Endothelial cell of umbilical vein (primary cell): Measurements from ENCODE around the gene SEMA3G. TPM values are rescaled to one million over a fixed set of nuclear protein-coding genes. Genes with fewer than 3 reads are reported as not detected.

Source experiments
- BruUV-seq: library from RNA; stranded (reverse); fragments of 400-500 nt; replicated peaks from 2 replicates; lab custom pipeline; 2021; lab: Mats Ljungman, UMichigan
- CTCF ChIA-PET: fragments of 300-600, 350-600 bp; sonication (Branson Sonifier 250); formaldehyde crosslinking; loops from one replicate; lab custom pipeline; 2021; ENCODE audit warnings: antibody characterized with exemption, inconsistent platforms; lab: Charles Lee
- POLR2A ChIA-PET: fragments of 300-600, 350-600 bp; sonication (Branson Sonifier 250); formaldehyde crosslinking; loops from one replicate; lab custom pipeline; 2021; ENCODE audit warnings: antibody characterized with exemption, inconsistent platforms; lab: Charles Lee
- DNase-seq: peaks from one replicate; pipeline ENCODE4 v3.0.0-alpha.2; 2011; ENCODE audit warnings: low read depth, low spot score
- FAIRE-seq: peaks from 2 replicates; lab custom pipeline; 2011; peaks lifted over from hg19 to GRCh38; lab: Jason Lieb, UNC
- H2AFZ ChIP-seq: 2 replicates; pipeline ENCODE4 v1.6.0; 2012; ENCODE audit warnings: low read depth, low read length, control low read depth, inconsistent platforms
- H3K27ac ChIP-seq: 2 replicates; pipeline ENCODE4 v1.5.1; 2011; ENCODE audit warnings: low read depth, mild to moderate bottlenecking, control low read depth, low read length, moderate library complexity; ENCODE audit not compliant: insufficient read depth
- H3K27me3 ChIP-seq, 2 experiments: 2 replicates each; pipeline versions ENCODE4 v1.6.0 to v1.6.1; 2011; ENCODE audit warnings: low read length in 2 of 2, mixed read lengths in 1 of 2; ENCODE audit not compliant: control insufficient read depth in 2 of 2, insufficient read depth in 2 of 2
- H3K36me3 ChIP-seq, 2 experiments: 2 replicates in 1 of 2; 3 replicates in 1 of 2; pipeline ENCODE4 v1.5.1; 2011; ENCODE audit warnings: low read length in 2 of 2, mild to moderate bottlenecking in 1 of 2, moderate library complexity in 1 of 2; ENCODE audit not compliant: control insufficient read depth in 2 of 2, insufficient read depth in 2 of 2; ENCODE audit errors: extremely low read depth in 1 of 2
- H3K4me1 ChIP-seq: 3 replicates; pipeline ENCODE4 v1.5.1; 2011; ENCODE audit warnings: mild to moderate bottlenecking, low read length; ENCODE audit not compliant: control insufficient read depth, insufficient read depth; ENCODE audit errors: extremely low read depth
- H3K4me2 ChIP-seq: 2 replicates; pipeline ENCODE4 v1.6.1; 2011; ENCODE audit warnings: low read length, control low read depth, mixed read lengths; ENCODE audit not compliant: insufficient read depth
- H3K4me3 ChIP-seq, 3 experiments: fragments of 200-600 bp in 1 of 3; sonication (generic), shearing (Covaris generic) in 1 of 3; replicated peaks in 1 of 3; 2 replicates each; pipeline ENCODE4 v1.5.1; 2011 to 2016; ENCODE audit warnings: control low read depth in 3 of 3, low read length in 3 of 3, mild to moderate bottlenecking in 2 of 3, inconsistent platforms in 1 of 3, low read depth in 1 of 3, moderate library complexity in 1 of 3; ENCODE audit not compliant: insufficient read depth in 1 of 3
- H3K79me2 ChIP-seq: 2 replicates; pipeline ENCODE4 v1.6.0; 2012; ENCODE audit warnings: low read length, inconsistent platforms; ENCODE audit not compliant: control insufficient read depth, insufficient read depth
- H3K9ac ChIP-seq: replicated peaks from 2 replicates; pipeline ENCODE3; 2011; ENCODE audit warnings: low read length, control low read depth; ENCODE audit not compliant: insufficient read depth; ENCODE audit errors: extremely low read depth
- H3K9me1 ChIP-seq: replicated peaks from 3 replicates; pipeline ENCODE4 v1.6.0; 2011; ENCODE audit warnings: mild to moderate bottlenecking, low read length; ENCODE audit not compliant: control insufficient read depth, insufficient read depth; ENCODE audit errors: extremely low read depth
- H3K9me3 ChIP-seq: replicated peaks from 2 replicates; pipeline ENCODE4 v1.5.1; 2012; ENCODE audit warnings: low read length, inconsistent platforms; ENCODE audit not compliant: control insufficient read depth, insufficient read depth
- H4K20me1 ChIP-seq: replicated peaks from 2 replicates; pipeline ENCODE3; 2011; ENCODE audit warnings: mild to moderate bottlenecking, low read length; ENCODE audit not compliant: control insufficient read depth, insufficient read depth; ENCODE audit errors: extremely low read depth
- EZH2 ChIP-seq: IDR thresholded peaks from 2 replicates; pipeline ENCODE4 v1.6.1; 2012; ENCODE audit warnings: borderline replicate concordance, low read depth, mild to moderate bottlenecking, moderate library complexity, low read length, inconsistent platforms; ENCODE audit not compliant: severe bottlenecking
- JUN ChIP-seq: IDR thresholded peaks from 2 replicates; pipeline ENCODE4 v1.6.1; 2011; ENCODE audit warnings: borderline replicate concordance, low read depth; ENCODE audit not compliant: insufficient read length, insufficient read depth
- MYC ChIP-seq: IDR thresholded peaks from one replicate; pipeline ENCODE4 v1.6.1; 2011; ENCODE audit warnings: mild to moderate bottlenecking, low read depth, low read length
- POLR2A ChIP-seq: IDR thresholded peaks from 2 replicates; pipeline ENCODE4 v1.6.1; 2012; ENCODE audit warnings: low read depth, mild to moderate bottlenecking, control low read depth, low read length
- dilution Hi-C: fragments of 300-500 bp; cut with MboI; formaldehyde crosslinking; loops from one replicate; pipeline ENCODE4 v1.15.0; 2019; ENCODE audit warnings: low sequenced_read_pairs; ENCODE audit not compliant: extremely low pct_ligation_motif_present
- intact Hi-C: fragments of 100-400 bp; cut with micrococcal nuclease; formaldehyde crosslinking; loops from one replicate; pipeline ENCODE4 v1.10.0; 2022
- polyA plus RNA-seq, 4 experiments: library from polyadenylated mRNA; depleted of rRNA in 3 of 4; stranded (reverse) in 3 of 4; unstranded in 1 of 4; fragments of >200 nt; gene quantifications; 2 replicates each; pipeline versions ENCODE4 v1.2.1 to v1.2.3, GENCODE V29; 2011 to 2012; ENCODE audit warnings: missing spikeins in 1 of 4
- total RNA-seq: library from RNA; stranded (reverse); gene quantifications from 2 replicates; pipeline ENCODE4 v1.2.3, GENCODE V29; 2021
- TF ChIP-seq, protein P1 (sequence below): IDR thresholded peaks from 2 replicates; pipeline ENCODE4 v1.6.1; 2011; ENCODE audit not compliant: insufficient read depth, insufficient read length
- TF ChIP-seq, protein P2 (sequence below), 2 donors: IDR thresholded peaks; 1 replicate in 1 of 2; 2 replicates in 1 of 2; pipeline ENCODE4 v1.5.1; 2011; ENCODE audit warnings: low read length in 2 of 2, mild to moderate bottlenecking in 2 of 2, moderate library complexity in 2 of 2, control low read depth in 1 of 2, inconsistent platforms in 1 of 2, low read depth in 1 of 2; ENCODE audit not compliant: insufficient read depth in 1 of 2; ENCODE audit errors: extremely low read depth in 1 of 2

The SEMA3G gene
- total and polyA plus RNA-seq, 2 donors (not counting 3 experiments of a cell fraction or from before 2014, with no cell fraction given): 22.6 to 27.9 TPM

DNA sequence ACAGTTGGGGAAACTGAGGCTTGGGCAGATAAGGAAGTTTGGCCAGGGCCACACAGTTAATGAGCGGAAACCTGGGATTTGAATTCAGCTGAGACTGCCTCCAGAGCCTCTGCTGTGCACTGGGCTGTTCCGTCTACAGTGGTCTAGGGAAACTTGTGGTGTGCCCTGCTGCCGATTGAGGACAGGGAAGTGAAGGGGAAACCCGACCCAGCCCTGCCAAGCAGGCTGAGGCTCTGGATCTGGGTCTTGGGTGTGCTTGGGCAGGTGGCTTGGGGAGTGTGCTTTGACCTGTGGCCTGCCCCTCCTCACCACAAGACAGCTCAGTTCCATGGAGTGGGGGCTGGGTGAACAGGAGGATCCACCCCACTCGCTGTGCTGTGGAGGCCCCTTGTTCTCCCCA lies 28.1 kb upstream of the SEMA3G start:
- no peaks in the 10 kb centered on the region for H3K4me1 ChIP-seq
- no peaks in the 10 kb centered on the region for H4K20me1 ChIP-seq
- no peak for FAIRE-seq
- BruUV-seq: no TSS peak
- H3K9me1 ChIP-seq: no peaks in the 10 kb centered on the region
- H3K36me3 ChIP-seq: peaks cover 22 to 43% of the 10 kb centered on the region in 2 experiments
- ChIA-PET CTCF (interaction anchor here (1.4 to 5.2 kb wide), 3 partner anchors 18 to 60 kb away, joined by 3 to 29 read pairs (median 14); partner anchors contain the start of gene STAB1), POLR2A (no interaction called here)
- dilution Hi-C loops (no loop called here), intact Hi-C loops (loop anchor here (10.0 kb wide), 1 partner anchor 212 kb away; the partner anchor contains the start of genes GNL3 and PBRM1)
- H3K4me2 ChIP-seq: no peak overlapping the region
- no peak overlapping the region for H3K4me3 ChIP-seq
- H3K27me3 ChIP-seq: no peaks in the 10 kb centered on the region
- no peak for DNase-seq
- TF ChIP-seq, protein P1, sequence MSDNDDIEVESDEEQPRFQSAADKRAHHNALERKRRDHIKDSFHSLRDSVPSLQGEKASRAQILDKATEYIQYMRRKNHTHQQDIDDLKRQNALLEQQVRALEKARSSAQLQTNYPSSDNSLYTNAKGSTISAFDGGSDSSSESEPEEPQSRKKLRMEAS: no peak
- no peak for TF ChIP-seq POLR2A
- TF ChIP-seq MYC: no peak
- TF ChIP-seq, protein P2, sequence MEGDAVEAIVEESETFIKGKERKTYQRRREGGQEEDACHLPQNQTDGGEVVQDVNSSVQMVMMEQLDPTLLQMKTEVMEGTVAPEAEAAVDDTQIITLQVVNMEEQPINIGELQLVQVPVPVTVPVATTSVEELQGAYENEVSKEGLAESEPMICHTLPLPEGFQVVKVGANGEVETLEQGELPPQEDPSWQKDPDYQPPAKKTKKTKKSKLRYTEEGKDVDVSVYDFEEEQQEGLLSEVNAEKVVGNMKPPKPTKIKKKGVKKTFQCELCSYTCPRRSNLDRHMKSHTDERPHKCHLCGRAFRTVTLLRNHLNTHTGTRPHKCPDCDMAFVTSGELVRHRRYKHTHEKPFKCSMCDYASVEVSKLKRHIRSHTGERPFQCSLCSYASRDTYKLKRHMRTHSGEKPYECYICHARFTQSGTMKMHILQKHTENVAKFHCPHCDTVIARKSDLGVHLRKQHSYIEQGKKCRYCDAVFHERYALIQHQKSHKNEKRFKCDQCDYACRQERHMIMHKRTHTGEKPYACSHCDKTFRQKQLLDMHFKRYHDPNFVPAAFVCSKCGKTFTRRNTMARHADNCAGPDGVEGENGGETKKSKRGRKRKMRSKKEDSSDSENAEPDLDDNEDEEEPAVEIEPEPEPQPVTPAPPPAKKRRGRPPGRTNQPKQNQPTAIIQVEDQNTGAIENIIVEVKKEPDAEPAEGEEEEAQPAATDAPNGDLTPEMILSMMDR (IDR thresholded peaks at IDR 0.05; ENCODE audit: extremely low read depth in 1 of 2, insufficient read depth in 1 of 2, low read depth in 1 of 2, low read length in 2 of 2): no peak
- no peak for TF ChIP-seq JUN
- TF ChIP-seq EZH2: no peak
- no peaks in the 10 kb centered on the region for H3K9me3 ChIP-seq
- H3K9ac ChIP-seq: no peak overlapping the region
- H3K79me2 ChIP-seq: peaks cover 7% of the 10 kb centered on the region
- no peak overlapping the region for H3K27ac ChIP-seq
- no peak overlapping the region for H2AFZ ChIP-seq
